ENCODE data around the gene GTF2A1.

- no peak for TF ChIP-seq EZH2phosphoT487 (IDR thresholded peaks at IDR 0.05; ENCODE audit: low read length)
- TF ChIP-seq, protein P1, sequence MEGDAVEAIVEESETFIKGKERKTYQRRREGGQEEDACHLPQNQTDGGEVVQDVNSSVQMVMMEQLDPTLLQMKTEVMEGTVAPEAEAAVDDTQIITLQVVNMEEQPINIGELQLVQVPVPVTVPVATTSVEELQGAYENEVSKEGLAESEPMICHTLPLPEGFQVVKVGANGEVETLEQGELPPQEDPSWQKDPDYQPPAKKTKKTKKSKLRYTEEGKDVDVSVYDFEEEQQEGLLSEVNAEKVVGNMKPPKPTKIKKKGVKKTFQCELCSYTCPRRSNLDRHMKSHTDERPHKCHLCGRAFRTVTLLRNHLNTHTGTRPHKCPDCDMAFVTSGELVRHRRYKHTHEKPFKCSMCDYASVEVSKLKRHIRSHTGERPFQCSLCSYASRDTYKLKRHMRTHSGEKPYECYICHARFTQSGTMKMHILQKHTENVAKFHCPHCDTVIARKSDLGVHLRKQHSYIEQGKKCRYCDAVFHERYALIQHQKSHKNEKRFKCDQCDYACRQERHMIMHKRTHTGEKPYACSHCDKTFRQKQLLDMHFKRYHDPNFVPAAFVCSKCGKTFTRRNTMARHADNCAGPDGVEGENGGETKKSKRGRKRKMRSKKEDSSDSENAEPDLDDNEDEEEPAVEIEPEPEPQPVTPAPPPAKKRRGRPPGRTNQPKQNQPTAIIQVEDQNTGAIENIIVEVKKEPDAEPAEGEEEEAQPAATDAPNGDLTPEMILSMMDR (IDR thresholded peaks at IDR 0.05; ENCODE audit: low read length) = no peak
Measured at GRCh38 chr14:81208489-81208888, 12.3 kb downstream of the GTF2A1 start.

Measured in MM.1S (cell line).